OCI-LY7 (cell line): ENCODE data around the gene GNG12.

ENCODE experiments used
- CTCF ChIP-seq: fragments of 200-600 bp; sonication (generic); conservative IDR thresholded peaks from 2 replicates; pipeline ENCODE4 v1.5.1; 2014; ENCODE audit warnings: mild to moderate bottlenecking, antibody characterized with exemption, low read length, moderate library complexity, mixed read lengths
- EZH2phosphoT487 ChIP-seq: fragments of 200-600 bp; sonication (generic); IDR thresholded peaks from 2 replicates; pipeline ENCODE4 v1.6.1; 2018; ENCODE audit warnings: low read depth, borderline replicate concordance, mild to moderate bottlenecking, mixed run types, antibody characterized with exemption, low read length, moderate library complexity, mixed read lengths

- no peak for TF ChIP-seq CTCF
- TF ChIP-seq EZH2phosphoT487: no peak
These were observed 143.8 kb downstream of the GNG12 start for GRCh38 chr1:67689267-67690017.
